Smooth muscle cell of the brain vasculature (primary cell): ENCODE measurements around the gene EPAS1.

Experiments
- DNase-seq: peaks from one replicate; pipeline ENCODE4 v3.0.0-alpha.2; 2012; ENCODE audit warnings: low read depth, low spot score

Gene EPAS1

DNA sequence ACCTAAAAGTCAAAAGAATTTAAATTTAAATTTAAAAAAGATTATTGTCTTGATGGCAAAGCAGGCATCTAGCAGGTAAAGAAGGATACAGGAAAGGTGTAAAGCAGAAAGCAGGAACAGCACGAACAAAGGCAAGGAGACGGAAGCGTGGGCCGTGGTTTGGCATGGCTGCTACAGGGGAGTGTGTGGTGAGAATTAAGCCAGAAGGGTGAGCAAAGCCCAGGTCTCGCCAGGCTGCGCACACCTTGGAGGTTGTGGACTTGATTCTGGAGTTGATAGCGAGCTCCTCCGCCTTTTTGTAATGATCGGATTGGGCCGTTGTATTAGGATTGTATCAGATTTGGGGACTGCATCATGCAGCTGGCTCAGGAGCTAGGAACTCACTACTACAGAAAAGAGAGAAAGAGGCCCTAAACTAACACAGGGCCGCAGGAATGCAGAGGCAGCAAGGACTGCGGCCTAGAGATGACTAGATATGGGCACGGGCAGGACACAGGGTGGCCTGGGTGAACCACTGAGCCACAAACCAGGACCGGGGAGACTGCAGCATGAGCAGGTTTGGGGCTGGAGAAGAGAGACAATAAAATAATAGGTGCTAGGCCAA is 110.7 kb downstream of the EPAS1 start:
- no peak for DNase-seq

DNA sequence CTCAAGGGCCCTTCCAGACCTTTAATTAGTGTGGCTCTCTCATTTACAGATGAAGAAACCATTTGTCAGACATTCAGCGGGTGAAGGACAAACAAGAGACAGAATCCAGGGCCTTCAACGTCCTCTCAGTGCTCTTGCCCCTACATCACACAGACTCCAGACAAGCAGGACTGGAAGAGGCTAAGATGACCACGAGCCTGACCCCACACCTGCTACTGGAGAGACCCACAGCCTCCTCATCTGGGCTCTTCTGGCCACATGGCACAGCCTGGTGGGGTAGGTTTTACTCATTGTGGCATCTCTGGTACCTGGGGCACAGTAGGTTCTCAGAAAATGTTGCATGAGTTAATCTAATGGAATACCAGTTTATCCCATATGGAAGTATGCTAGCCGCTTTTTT is 112.5 kb downstream of the EPAS1 start:
- DNase-seq: no peak

GRCh38 chr2:46410273-46411244 is 113.4 kb downstream of the EPAS1 start:
- no peak for DNase-seq

- DNase-seq: no peak
These were observed 114.0 kb downstream of the EPAS1 start for GRCh38 chr2:46411245-46411641.

DNA sequence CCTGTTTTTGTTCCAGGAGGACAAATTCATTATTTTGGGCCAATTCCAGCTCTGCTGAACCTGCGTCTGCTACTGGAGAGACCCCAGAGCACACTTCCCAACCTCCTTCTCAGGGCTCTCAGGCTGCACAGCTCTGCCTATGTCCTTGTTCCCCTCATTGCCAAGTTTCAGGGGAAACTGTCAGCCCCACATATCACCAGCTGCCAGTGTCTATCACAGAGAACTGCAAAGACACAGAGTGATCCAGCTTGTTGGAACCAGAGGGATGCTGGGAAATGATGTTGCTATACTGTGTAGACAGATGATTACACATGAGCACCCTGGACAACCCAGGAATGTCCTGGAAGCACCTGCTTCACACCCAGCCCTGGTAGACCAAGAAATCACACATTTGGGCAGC is 114.8 kb downstream of the EPAS1 start:
- no peak for DNase-seq

- no peak for DNase-seq
These were observed 115.9 kb downstream of the EPAS1 start for GRCh38 chr2:46413111-46413510.

- no peak for DNase-seq
These were observed 116.4 kb downstream of the EPAS1 start for GRCh38 chr2:46413631-46414030.

GRCh38 chr2:46414701-46415100 is 117.5 kb downstream of the EPAS1 start:
- no peak for DNase-seq

DNA sequence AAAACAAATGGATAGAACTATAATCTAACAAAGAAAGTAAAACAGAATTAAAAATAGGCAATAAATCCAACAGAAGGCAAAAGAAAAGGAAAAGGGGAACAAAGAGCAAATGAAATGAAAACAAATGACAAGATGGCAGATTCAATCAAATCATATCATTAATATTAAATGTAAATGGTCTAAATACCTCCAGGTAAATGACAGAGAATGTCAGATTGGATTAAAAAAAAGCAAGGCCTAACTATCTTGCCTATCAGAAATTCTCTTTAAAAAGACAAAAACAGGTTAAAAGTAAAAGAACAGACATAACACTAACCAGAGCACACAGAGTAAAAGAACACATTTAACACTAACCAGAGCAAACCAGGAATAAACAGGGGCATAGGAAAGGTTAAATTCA is 119.1 kb downstream of the EPAS1 start:
- DNase-seq: no peak

- no peak for DNase-seq
These were observed 119.7 kb downstream of the EPAS1 start for GRCh38 chr2:46416739-46417403.

- no peak for DNase-seq
These were observed 123.7 kb downstream of the EPAS1 start for GRCh38 chr2:46420945-46421344.

DNA sequence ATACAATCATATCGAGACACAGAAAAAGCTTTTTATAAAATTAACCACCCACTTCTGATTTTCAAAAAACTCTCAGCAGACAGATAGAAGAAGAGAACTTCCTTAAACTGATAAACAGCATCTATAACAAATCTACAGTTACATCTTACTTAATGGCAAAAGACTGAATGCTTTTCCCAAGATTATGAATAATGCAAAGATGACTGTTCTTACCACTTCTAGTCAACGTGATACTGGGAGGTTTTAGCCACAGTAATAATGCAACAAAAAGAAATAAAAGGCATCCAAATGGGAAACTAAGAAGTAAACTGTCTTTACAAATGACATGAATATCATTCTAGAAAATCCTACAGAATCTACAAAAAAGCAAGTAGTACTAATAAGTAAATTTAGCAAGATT is 124.2 kb downstream of the EPAS1 start:
- no peak for DNase-seq

DNA sequence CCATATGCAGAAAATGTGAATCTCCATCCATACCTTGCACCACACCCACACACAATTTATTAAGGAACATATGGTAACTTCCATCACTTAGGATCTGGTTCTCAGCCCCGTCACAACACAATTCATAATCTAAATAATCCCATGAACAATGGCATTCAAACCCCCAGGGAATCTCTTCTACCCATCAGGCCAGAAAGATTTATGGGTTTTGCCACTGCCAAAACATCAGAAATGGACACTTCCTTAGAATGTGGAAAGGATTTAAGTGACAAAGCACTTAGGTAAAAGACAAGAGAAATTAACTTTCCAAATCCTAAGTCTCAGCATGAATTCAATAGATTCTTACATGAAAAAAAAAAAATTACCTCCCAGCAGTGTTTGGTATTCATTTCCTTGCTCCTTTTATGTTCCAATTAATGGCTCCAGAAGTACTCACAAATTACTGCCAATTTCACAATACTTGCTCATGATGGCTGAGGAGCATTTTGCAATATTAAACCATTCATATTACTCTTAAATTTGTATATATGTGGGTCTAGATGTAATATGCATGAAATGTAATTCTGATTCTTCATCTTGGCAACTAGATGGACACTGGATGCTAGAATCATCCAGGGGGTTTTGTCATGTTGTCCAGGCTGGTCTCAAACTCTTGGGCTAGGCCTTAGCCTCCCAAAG is 125.6 kb downstream of the EPAS1 start:
- no peak for DNase-seq

GRCh38 chr2:46424937-46425336 is 127.7 kb downstream of the EPAS1 start:
- DNase-seq: no peak

DNA sequence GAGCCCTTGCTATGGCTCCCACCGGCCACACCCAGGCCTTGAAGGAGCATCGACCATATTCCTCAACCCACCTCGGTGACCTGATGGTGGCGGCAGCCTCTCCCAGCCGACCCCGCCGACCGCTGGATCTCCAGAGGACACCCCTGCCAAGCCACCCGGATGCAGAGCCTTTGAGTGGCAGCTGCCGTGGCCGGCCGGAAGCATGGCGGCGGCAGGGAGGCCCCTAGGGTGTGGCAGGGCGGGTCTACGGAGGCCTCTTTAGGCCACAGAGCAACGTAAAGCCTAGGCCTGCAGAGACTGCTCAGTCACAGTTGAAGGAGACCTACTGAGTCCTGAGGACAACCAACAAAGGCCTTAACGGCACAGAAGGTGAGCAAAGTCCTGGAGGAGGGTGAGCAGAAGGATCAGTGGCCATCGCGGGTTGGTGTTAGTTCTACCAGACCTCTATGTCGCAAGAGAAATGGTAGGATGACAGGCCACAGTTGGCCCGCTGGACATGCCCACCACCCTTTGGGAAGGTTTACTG is 131.8 kb downstream of the EPAS1 start:
- no peak for DNase-seq

DNA sequence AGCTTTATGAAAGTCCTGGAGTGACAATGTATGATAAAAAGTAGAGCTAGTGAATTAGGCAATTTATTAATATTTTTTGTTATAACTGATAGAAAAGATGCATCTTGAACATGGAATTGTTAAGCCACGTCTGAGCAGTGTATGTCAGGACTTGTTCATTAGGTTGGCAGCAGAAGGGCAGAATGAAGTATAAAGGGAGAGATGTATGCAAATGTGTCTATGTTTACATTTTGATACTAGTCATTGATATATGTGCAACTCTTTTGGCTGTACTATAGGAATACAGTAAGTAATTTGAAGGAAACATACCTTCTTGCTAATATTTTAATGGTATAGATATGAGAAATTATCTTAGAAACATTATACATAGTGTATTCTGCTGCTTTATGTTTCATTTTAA is 133.2 kb downstream of the EPAS1 start:
- DNase-seq: no peak

DNA sequence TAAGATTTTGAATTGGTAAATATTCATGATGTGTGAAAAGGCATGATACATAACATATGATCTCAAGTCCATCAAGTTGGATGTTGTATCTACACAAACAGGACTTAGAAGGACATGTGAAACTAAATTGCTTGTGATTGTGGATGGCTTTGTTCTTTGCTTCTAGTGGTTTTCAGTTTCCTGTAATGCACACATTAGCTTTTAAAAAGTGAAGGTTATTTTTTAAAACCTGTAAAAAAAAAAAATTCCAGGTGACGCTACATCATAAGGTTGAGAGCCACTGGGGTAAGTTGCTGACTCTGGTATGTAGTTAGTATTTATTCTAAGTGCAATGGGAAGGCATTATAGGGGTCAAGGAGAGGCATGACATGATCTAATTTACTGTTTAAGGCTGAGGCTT is 133.8 kb downstream of the EPAS1 start:
- no peak for DNase-seq

DNA sequence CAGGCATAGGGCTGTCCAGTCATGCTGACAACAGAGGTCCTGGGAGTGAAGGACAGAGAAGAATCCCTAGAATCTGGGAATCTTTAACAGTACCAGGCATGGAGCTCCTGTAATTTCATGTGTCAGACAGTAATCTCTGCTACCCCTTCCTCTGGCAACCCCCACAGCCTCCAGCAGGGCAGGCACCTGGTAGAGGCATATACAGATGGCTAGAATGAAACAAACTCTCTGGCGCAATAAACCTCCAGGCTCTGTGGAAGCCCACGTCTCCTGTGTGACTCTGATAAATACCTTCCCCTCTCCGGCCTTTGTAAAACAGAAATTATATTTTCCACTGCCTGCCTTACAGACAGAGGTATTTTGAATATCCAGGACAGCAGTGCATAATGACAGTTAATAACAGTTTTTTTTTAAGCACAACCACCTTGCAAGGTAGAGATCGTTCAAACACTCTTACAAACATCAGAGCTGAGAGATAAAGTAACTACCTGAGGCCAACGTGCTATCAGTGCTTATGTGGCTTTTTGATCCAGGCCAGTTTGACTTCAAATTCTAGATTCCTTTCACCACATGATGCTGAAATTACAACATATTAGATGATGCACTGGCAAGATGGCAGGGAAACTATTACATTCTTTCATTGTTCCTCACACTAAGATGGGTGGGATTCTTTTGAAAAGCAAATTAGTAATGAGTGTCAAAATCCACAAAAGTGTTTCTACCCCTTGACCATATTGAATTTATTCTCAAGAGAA is 134.5 kb downstream of the EPAS1 start:
- no peak for DNase-seq

- peak; percentile 58 for DNase-seq
These were observed 137.7 kb downstream of the EPAS1 start for GRCh38 chr2:46434851-46435273.

GRCh38 chr2:46435353-46435752 is 138.1 kb downstream of the EPAS1 start:
- DNase-seq: no peak

DNA sequence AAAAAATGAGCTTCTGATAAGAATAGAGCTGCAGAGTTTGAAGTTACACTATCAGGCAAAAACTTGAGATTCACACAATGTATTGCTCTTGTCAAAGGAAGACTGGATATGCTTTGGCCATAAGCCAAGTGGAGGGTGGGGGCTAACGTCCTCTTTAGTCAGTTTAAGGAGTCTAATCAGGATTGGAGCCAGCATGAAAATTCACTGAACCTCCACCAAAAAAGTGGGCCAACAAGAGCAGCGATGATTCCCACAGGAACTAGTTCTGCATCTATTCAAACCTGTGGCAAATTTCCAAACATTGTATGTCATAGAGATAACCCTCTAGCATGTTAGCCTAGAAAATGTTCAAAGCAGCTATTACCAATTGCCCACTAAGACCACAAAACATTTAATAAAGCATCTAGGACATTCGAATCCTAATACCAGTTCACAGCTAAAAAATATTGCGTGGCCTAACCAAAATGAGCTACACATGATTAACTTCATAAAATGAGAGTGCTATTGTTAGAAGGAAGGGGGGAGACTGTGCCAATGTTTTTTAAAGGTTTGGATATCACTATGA is 138.7 kb downstream of the EPAS1 start:
- DNase-seq: no peak
